NCI-H128 (cell line): Measurements from ENCODE around the gene CLDN8.

Experiments
- DNase-seq: peaks from one replicate; lab custom pipeline; 2025; ENCODE audit not compliant: unreplicated experiment; lab: John Stamatoyannopoulos, UW

CLDN8 gene

GRCh38 chr21:30206551-30207251, 9.2 kb downstream of the CLDN8 start:
- DNase-seq: no peak

DNA sequence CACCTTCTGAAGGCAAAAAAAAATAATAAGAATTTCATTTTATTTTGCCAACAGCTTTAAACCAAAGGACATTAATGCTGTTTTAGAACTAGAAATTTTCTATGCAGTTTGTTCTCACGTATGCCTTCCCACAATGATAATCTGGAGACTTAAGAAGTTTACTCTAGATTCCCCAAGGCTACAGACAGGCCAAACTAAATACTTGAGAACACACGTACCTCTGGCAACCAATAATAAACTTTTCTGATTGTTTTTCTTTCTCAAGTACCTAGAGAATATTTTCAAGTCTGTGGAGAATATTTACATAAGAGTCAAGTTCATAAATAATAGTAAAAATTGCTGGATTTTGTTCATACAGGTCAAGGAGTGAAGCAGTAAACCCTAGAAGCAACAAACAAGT, 15.9 kb downstream of the CLDN8 start:
- no peak for DNase-seq

DNA sequence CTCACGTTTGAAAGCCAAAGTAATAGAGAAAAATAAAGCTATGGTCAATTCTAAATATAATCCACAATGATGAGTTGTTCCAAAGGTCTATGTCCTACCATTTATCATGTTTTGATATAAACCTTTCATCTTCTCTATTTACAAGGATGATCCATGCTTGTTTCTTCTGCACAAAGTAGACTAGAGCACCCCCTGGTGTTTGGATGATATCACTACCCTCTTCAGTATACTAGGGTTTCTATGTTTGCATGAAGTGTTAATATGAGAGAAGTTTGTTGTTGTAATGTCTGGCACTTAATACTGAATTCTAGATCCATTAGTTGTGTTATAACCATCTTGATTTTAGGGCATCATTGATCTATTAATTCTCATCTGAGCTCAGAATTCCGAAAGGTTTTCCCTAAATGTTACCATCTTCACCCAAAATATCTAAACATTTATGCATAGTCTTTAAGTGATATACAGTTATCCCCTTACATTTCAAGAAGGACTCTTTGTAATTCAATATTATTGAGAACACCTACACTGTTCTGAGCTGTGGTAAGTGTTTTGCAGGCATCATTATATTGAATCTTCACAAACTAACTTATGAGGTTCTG, 21.1 kb downstream of the CLDN8 start:
- no peak for DNase-seq

GRCh38 chr21:30193201-30193600, 22.7 kb downstream of the CLDN8 start:
- DNase-seq: no peak

DNA sequence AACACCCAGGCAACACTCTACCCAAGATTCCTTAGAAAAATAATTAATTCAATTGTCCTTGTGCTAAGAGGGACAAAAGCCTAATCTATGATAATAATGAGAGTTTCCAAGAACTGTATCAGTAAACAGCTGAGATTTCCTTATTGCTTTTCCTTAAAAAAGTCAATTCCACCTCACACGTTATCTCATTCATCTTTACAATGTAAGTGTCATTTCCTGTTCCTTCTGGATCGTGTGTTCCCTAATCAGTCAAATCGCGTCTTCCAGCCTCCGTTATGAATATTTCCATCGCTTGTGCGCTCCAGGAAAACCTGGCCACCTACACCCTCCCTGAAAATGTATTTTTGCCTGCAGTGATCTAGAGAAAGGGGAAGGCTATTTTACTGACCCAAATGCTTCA, 25.3 kb downstream of the CLDN8 start:
- DNase-seq: no peak

GRCh38 chr21:30189773-30190172, 26.1 kb downstream of the CLDN8 start:
- DNase-seq: no peak

DNA sequence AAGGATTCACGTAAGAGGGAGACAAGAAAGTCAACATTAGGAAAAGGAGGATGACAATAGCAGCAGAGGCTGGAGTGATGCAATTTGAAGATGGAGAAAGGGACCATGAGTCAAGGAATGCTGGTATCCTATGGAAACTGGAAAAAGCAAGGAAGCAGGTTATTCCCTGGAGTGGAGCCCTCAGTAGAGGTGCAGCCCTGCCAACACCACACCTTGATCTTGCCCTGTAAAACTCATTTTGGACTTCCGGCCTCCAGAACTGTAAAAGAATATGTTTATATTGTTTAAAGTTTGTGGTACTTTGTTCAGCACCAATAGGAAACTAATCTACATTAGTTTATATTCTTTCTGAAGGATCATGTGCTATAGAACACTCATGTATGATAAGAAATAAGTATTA, 29.7 kb downstream of the CLDN8 start:
- DNase-seq: no peak

GRCh38 chr21:30168086-30168485, 47.8 kb downstream of the CLDN8 start:
- no peak for DNase-seq

DNA sequence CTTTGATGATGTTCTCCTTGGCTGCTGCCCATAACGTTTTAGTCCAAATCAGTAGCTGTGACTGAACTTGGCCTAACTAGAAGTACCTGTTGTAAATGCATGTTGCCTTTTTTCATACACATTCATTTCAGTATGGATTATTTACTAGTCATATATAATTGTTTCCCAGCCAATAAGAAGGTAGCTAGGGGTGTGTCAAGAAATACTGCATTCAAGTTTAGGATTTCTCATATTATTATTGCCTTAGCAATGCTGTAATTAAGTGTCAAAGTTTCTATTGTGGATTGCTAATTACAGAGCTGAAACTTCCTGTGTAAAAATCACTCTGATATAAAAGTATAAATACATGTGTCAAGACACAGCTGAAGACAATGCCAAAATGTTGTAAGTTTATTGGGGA, 49.2 kb downstream of the CLDN8 start, which contains the start of gene CLDN17:
Gene CLDN17 (minus strand): TSS at position 101 of the 400 bp plus-strand sequence. CDS start 188 bp downstream, outside the sequence.
- no peak for DNase-seq

- DNase-seq: no peak
Measured at GRCh38 chr21:30166171-30166570, 49.7 kb downstream of the CLDN8 start.

- no peak for DNase-seq
Measured at GRCh38 chr21:30164796-30165195, 51.1 kb downstream of the CLDN8 start.
